Mammary epithelial cell (primary cell): ENCODE results near the gene HIPK4.

ENCODE experiments used
- EZH2 ChIP-seq: IDR thresholded peaks from 2 replicates; pipeline ENCODE4 v1.6.1; 2012; ENCODE audit warnings: low read length, inconsistent platforms, borderline replicate concordance
- TF ChIP-seq, protein P1 (sequence below), 2 donors: IDR thresholded peaks in 1 of 2; conservative IDR thresholded peaks in 1 of 2; 2 replicates each; pipeline ENCODE4 v1.5.1; 2011 to 2012; ENCODE audit warnings: inconsistent platforms in 2 of 2, low read length in 2 of 2, mild to moderate bottlenecking in 2 of 2, control low read depth in 1 of 2, low read depth in 1 of 2; ENCODE audit not compliant: insufficient read depth in 1 of 2; ENCODE audit errors: extremely low read depth in 1 of 2

DNA sequence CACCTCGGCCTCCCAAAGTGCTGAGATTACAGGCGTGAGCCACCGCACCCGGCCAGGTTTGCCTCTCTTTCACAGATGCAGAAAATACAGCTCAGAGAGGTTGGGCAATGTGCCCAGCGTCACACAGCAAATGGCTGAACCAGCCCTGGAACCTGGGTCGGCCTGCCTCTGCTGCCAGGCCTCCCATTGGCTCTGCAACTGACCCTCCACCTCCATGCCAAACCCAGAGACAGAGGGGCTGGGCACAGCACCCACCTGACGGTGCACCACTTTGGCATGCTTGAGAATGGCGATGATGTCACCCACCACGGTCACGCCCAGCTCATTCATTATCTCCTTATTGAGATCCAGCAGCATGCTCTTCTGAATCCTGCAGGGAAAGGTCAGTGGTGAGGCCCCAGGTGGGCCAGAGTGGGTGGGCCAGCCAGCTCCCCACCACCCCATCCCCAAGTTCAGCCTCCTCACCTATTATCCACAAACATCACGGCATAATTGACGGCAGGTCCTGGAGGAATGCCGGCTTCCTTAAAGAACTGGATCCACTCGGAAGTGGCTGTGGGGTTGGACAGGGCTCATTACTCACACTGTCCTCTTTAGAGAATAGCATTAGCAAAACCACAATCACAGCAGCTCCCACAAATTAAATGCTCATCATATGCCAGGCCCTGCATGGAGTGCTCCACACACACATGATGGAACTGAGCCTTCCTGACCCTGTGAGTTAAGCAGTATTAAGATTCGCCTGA is 54.0 kb downstream of the HIPK4 start:
- TF ChIP-seq, protein P1, sequence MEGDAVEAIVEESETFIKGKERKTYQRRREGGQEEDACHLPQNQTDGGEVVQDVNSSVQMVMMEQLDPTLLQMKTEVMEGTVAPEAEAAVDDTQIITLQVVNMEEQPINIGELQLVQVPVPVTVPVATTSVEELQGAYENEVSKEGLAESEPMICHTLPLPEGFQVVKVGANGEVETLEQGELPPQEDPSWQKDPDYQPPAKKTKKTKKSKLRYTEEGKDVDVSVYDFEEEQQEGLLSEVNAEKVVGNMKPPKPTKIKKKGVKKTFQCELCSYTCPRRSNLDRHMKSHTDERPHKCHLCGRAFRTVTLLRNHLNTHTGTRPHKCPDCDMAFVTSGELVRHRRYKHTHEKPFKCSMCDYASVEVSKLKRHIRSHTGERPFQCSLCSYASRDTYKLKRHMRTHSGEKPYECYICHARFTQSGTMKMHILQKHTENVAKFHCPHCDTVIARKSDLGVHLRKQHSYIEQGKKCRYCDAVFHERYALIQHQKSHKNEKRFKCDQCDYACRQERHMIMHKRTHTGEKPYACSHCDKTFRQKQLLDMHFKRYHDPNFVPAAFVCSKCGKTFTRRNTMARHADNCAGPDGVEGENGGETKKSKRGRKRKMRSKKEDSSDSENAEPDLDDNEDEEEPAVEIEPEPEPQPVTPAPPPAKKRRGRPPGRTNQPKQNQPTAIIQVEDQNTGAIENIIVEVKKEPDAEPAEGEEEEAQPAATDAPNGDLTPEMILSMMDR (conservative IDR thresholded peaks at IDR 0.05 in 1 of 2, IDR thresholded peaks at IDR 0.05 in 1 of 2; ENCODE audit: extremely low read depth in 1 of 2, insufficient read depth in 1 of 2, low read depth in 1 of 2, low read length in 2 of 2), result no peak
- no peak for TF ChIP-seq EZH2
